ENCODE results near the gene EDNRB.

The EDNRB gene

GRCh38 chr13:77846173-77846572 is 72.5 kb downstream of the EDNRB start:
- Histone ChIP-seq H3K4me1 (ENCODE audit: insufficient read depth, low read length, poor library complexity, severe bottlenecking) (no peaks in the 10 kb centered on the region), H3K79me2 (ENCODE audit: insufficient read depth, low read length) (no peaks in the 10 kb centered on the region), H3K4me3 (ENCODE audit: low read length, poor library complexity, severe bottlenecking) (no peak overlapping the region), H3K27me3 (ENCODE audit: insufficient read depth, low read length, poor library complexity, severe bottlenecking) (no peaks in the 10 kb centered on the region), H3K9me2 (replicated peaks; ENCODE audit: low read depth, low read length) (no peaks in the 10 kb centered on the region), H2AFZ (ENCODE audit: low read length) (no peak overlapping the region), H3F3A (ENCODE audit: low read depth) (no peaks in the 10 kb centered on the region), H3K9ac (ENCODE audit: low read depth, low read length, poor library complexity, severe bottlenecking) (no peak overlapping the region), H3K36me3 (ENCODE audit: insufficient read depth, low read length) (no peaks in the 10 kb centered on the region), H3K9me3 (ENCODE audit: insufficient read depth, low read depth, low read length) (no peaks in the 10 kb centered on the region), H4K20me1 (ENCODE audit: insufficient read depth, low read length, poor library complexity, severe bottlenecking) (no peaks in the 10 kb centered on the region), H3K4me2 (ENCODE audit: low read depth, low read length, poor library complexity, severe bottlenecking) (no peak overlapping the region)
- no peak for TF ChIP-seq EZH2phosphoT487 (IDR thresholded peaks at IDR 0.05; ENCODE audit: borderline replicate concordance)
- TF ChIP-seq CTCF (conservative IDR thresholded peaks at IDR 0.05; ENCODE audit: low read length): no peak

Measured in Loucy (cell line).